ENCODE measurements around the gene CCDC149. TPM values are rescaled to one million over a fixed set of nuclear protein-coding genes. Genes with fewer than 3 reads are reported as not detected.

The CCDC149 gene
- polyA plus RNA-seq, 2 of the 4 experiments (the other 2 are of a cell fraction) = 1.4 to 2.8 TPM

- TF ChIP-seq CBX2 (IDR thresholded peaks at IDR 0.05; ENCODE audit: borderline replicate concordance, low read depth) (no peak), SREBF2 (IDR thresholded peaks at IDR 0.05) (no peak), RNF2 (IDR thresholded peaks at IDR 0.05; ENCODE audit: borderline replicate concordance, low read depth) (no peak)
Observed at GRCh38 chr4:24885342-24885741, 27.5 kb downstream of the CCDC149 start (continued).

DNA sequence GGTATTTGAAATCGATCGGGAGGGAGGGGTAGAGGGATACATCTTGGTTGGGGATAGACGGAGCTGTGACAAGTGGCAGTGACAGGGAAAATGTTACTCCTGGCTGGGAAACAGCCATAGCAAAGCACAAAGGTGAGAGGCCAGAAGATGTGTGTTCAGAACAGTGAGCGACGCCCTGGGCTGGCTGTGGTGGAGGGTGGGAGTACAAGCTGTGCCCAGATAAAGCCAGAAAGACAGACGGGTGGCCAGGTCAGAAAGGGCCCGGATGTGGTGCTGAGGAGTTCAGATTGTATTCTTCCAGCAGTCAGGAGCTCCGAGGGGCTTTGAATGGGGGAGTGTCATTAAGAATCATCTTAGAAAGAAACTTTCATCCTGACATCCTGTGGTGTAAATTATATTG lies 27.9 kb downstream of the CCDC149 start:
- FAIRE-seq (no peak), ATAC-seq (no peak), DNase-seq (ENCODE audit: low read depth in 1 of 2, low spot score in 1 of 2) (no peak)
- no peak overlapping the region for H3K4me2 ChIP-seq
- 72% methylated on average over 8 of the region's 8 CpGs for WGBS (ENCODE audit: missing lambda C conversion rate)
- CTCF ChIA-PET = no interaction called here
- H3K4me3 ChIP-seq = no peak overlapping the region
- H3K4me1 ChIP-seq = no peaks in the 10 kb centered on the region
- TF ChIP-seq POLR2AphosphoS2 (conservative IDR thresholded peaks at IDR 0.05; ENCODE audit: low read length) = no peak
- no peak for TF ChIP-seq PHF8 (IDR thresholded peaks at IDR 0.05; ENCODE audit: borderline replicate concordance, low read depth)
- TF ChIP-seq, protein P1, sequence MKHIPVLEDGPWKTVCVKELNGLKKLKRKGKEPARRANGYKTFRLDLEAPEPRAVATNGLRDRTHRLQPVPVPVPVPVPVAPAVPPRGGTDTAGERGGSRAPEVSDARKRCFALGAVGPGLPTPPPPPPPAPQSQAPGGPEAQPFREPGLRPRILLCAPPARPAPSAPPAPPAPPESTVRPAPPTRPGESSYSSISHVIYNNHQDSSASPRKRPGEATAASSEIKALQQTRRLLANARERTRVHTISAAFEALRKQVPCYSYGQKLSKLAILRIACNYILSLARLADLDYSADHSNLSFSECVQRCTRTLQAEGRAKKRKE (CRISPR knock-in tag; IDR thresholded peaks at IDR 0.05; ENCODE audit: low read depth) = no peak
- TF ChIP-seq HOXB5 (CRISPR knock-in tag; IDR thresholded peaks at IDR 0.05) = no peak
- TF ChIP-seq MAFK (IDR thresholded peaks at IDR 0.05; ENCODE audit: partially characterized antibody) = no peak
- no peak for TF ChIP-seq ELK1 (IDR thresholded peaks at IDR 0.05; ENCODE audit: low read depth, low read length)
- no peak for TF ChIP-seq ZNF302 (CRISPR knock-in tag; IDR thresholded peaks at IDR 0.05)
- no peak overlapping the region for H3K27ac ChIP-seq
- no peaks in the 10 kb centered on the region for H3K9me3 ChIP-seq
- POLR2A ChIA-PET = no interaction called here

GRCh38 chr4:24881508-24882196 lies 31.2 kb downstream of the CCDC149 start:
- no peak for ATAC-seq
- DNase-seq (ENCODE audit: low read depth in 1 of 2, low spot score in 1 of 2) = no peak
- no peak for TF ChIP-seq ESRRA (IDR thresholded peaks at IDR 0.05; ENCODE audit: borderline replicate concordance, low read length)
- no peak for TF ChIP-seq CBX8 (IDR thresholded peaks at IDR 0.05)
- TF ChIP-seq SMC3 (IDR thresholded peaks at IDR 0.05) = no peak
- TF ChIP-seq, protein P2, sequence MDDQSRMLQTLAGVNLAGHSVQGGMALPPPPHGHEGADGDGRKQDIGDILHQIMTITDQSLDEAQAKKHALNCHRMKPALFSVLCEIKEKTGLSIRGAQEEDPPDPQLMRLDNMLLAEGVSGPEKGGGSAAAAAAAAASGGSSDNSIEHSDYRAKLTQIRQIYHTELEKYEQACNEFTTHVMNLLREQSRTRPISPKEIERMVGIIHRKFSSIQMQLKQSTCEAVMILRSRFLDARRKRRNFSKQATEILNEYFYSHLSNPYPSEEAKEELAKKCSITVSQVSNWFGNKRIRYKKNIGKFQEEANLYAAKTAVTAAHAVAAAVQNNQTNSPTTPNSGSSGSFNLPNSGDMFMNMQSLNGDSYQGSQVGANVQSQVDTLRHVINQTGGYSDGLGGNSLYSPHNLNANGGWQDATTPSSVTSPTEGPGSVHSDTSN (IDR thresholded peaks at IDR 0.05) = no peak
- TF ChIP-seq, protein P3, sequence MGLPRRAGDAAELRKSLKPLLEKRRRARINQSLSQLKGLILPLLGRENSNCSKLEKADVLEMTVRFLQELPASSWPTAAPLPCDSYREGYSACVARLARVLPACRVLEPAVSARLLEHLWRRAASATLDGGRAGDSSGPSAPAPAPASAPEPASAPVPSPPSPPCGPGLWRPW (IDR thresholded peaks at IDR 0.05) = no peak
- TF ChIP-seq CEBPB (IDR thresholded peaks at IDR 0.05) = no peak
- TF ChIP-seq CBX2 (IDR thresholded peaks at IDR 0.05; ENCODE audit: borderline replicate concordance, low read depth) = no peak
- no peak for TF ChIP-seq FOXS1 (CRISPR knock-in tag; IDR thresholded peaks at IDR 0.05)
- Histone ChIP-seq H3K4me2 (no peak overlapping the region), H3K27ac (no peak overlapping the region), H3K4me1 (no peaks in the 10 kb centered on the region), H3K4me3 (no peak overlapping the region), H3K9me3 (no peaks in the 10 kb centered on the region)
- ChIA-PET CTCF (no interaction called here), POLR2A (no interaction called here)
- no peak for FAIRE-seq
- WGBS (ENCODE audit: missing lambda C conversion rate) = 52% methylated on average over 3 of the region's 3 CpGs

GRCh38 chr4:24880186-24880585 lies 32.7 kb downstream of the CCDC149 start:
- no peak overlapping the region for H3K4me2 ChIP-seq
- no peaks in the 10 kb centered on the region for H3K9me3 ChIP-seq
- DNase-seq (ENCODE audit: low read depth in 1 of 2, low spot score in 1 of 2) (no peak), ATAC-seq (no peak), FAIRE-seq (no peak)
- H3K27ac ChIP-seq = no peak overlapping the region
- 85% methylated on average over 8 of the region's 8 CpGs for WGBS (ENCODE audit: missing lambda C conversion rate)
- POLR2A ChIA-PET = no interaction called here
- TF ChIP-seq RNF2 (IDR thresholded peaks at IDR 0.05; ENCODE audit: borderline replicate concordance, low read depth) (no peak), ZFP36 (IDR thresholded peaks at IDR 0.05; ENCODE audit: borderline replicate concordance, partially characterized antibody) (no peak), CBX8 (IDR thresholded peaks at IDR 0.05) (no peak), HOXB5 (CRISPR knock-in tag; IDR thresholded peaks at IDR 0.05) (no peak), HOXA7 (CRISPR knock-in tag; IDR thresholded peaks at IDR 0.05) (no peak), JUN (IDR thresholded peaks at IDR 0.05) (no peak), POLR2A (IDR thresholded peaks at IDR 0.05; ENCODE audit: low read length) (no peak), SREBF2 (IDR thresholded peaks at IDR 0.05) (no peak), FOXS1 (CRISPR knock-in tag; IDR thresholded peaks at IDR 0.05) (no peak), ZC3H11A (IDR thresholded peaks at IDR 0.05) (no peak), TP53 (CRISPR knock-in tag; IDR thresholded peaks at IDR 0.05) (no peak), ZSCAN20 (CRISPR knock-in tag; IDR thresholded peaks at IDR 0.05) (no peak), RARB (CRISPR knock-in tag; IDR thresholded peaks at IDR 0.05) (no peak), CBX2 (IDR thresholded peaks at IDR 0.05; ENCODE audit: borderline replicate concordance, low read depth) (no peak), KDM1A (IDR thresholded peaks at IDR 0.05; ENCODE audit: low read depth) (no peak)
- CTCF ChIA-PET = no interaction called here
- H3K4me3 ChIP-seq = no peak overlapping the region
- no peaks in the 10 kb centered on the region for H3K4me1 ChIP-seq
